Glutamatergic neuron (in vitro differentiated cells): ENCODE data around the gene USO1. TPM values are rescaled to one million over a fixed set of nuclear protein-coding genes. Genes with fewer than 3 reads are reported as not detected.

Source experiments
- DNase-seq: peaks from one replicate; pipeline ENCODE4 v3.0.0; 2022
- H3K27ac Mint-ChIP-seq: one replicate; pipeline ENCODE4 v1.8.0; 2020; ENCODE audit warnings: mild to moderate bottlenecking, mixed read lengths, inconsistent platforms; ENCODE audit not compliant: unreplicated experiment
- H3K27me3 Mint-ChIP-seq: one replicate; pipeline ENCODE4 v1.8.0; 2020; ENCODE audit warnings: mild to moderate bottlenecking, moderate library complexity, mixed read lengths, inconsistent platforms; ENCODE audit not compliant: unreplicated experiment
- H3K36me3 Mint-ChIP-seq: one replicate; pipeline ENCODE4 v1.8.0; 2020; ENCODE audit warnings: mild to moderate bottlenecking, mixed read lengths, inconsistent platforms; ENCODE audit not compliant: unreplicated experiment
- H3K4me1 Mint-ChIP-seq: one replicate; pipeline ENCODE4 v1.8.0; 2020; ENCODE audit warnings: mild to moderate bottlenecking, low read depth, mixed read lengths, inconsistent platforms; ENCODE audit not compliant: unreplicated experiment
- H3K4me3 Mint-ChIP-seq: one replicate; pipeline ENCODE4 v1.8.0; 2020; ENCODE audit warnings: mild to moderate bottlenecking, mixed read lengths, inconsistent platforms; ENCODE audit not compliant: unreplicated experiment
- H3K9me3 Mint-ChIP-seq: one replicate; pipeline ENCODE4 v1.8.0; 2020; ENCODE audit warnings: mild to moderate bottlenecking, moderate library complexity, mixed read lengths, inconsistent platforms; ENCODE audit not compliant: unreplicated experiment
- CTCF ChIP-seq: fragments of 200-600 bp; sonication (generic); IDR thresholded peaks from one replicate; pipeline ENCODE4 v1.5.0; 2021; ENCODE audit not compliant: partially characterized antibody, unreplicated experiment
- long read RNA-seq: library from polyadenylated mRNA; unstranded; transcript quantifications from one replicate; pipeline ENCODE4 v2.0.0, GENCODE V29; 2020; ENCODE audit not compliant: unreplicated experiment
- total RNA-seq: library from RNA; stranded (reverse); fragmentation: NEBNext Ultra II Directional; extraction: Animal tissue kit (Norgen Biotek cat#: 25700); gene quantifications from one replicate; pipeline ENCODE4 v1.2.1, GENCODE V29; 2021; ENCODE audit not compliant: unreplicated experiment

Gene USO1, protein sequence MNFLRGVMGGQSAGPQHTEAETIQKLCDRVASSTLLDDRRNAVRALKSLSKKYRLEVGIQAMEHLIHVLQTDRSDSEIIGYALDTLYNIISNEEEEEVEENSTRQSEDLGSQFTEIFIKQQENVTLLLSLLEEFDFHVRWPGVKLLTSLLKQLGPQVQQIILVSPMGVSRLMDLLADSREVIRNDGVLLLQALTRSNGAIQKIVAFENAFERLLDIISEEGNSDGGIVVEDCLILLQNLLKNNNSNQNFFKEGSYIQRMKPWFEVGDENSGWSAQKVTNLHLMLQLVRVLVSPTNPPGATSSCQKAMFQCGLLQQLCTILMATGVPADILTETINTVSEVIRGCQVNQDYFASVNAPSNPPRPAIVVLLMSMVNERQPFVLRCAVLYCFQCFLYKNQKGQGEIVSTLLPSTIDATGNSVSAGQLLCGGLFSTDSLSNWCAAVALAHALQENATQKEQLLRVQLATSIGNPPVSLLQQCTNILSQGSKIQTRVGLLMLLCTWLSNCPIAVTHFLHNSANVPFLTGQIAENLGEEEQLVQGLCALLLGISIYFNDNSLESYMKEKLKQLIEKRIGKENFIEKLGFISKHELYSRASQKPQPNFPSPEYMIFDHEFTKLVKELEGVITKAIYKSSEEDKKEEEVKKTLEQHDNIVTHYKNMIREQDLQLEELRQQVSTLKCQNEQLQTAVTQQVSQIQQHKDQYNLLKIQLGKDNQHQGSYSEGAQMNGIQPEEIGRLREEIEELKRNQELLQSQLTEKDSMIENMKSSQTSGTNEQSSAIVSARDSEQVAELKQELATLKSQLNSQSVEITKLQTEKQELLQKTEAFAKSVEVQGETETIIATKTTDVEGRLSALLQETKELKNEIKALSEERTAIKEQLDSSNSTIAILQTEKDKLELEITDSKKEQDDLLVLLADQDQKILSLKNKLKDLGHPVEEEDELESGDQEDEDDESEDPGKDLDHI
- 32.5 TPM for total RNA-seq
- long read RNA-seq, partial matches to known transcripts, result 5 of 8 reads
- long read RNA-seq, other reads (novel, unspliced or antisense), result 3 of 8 reads

DNA sequence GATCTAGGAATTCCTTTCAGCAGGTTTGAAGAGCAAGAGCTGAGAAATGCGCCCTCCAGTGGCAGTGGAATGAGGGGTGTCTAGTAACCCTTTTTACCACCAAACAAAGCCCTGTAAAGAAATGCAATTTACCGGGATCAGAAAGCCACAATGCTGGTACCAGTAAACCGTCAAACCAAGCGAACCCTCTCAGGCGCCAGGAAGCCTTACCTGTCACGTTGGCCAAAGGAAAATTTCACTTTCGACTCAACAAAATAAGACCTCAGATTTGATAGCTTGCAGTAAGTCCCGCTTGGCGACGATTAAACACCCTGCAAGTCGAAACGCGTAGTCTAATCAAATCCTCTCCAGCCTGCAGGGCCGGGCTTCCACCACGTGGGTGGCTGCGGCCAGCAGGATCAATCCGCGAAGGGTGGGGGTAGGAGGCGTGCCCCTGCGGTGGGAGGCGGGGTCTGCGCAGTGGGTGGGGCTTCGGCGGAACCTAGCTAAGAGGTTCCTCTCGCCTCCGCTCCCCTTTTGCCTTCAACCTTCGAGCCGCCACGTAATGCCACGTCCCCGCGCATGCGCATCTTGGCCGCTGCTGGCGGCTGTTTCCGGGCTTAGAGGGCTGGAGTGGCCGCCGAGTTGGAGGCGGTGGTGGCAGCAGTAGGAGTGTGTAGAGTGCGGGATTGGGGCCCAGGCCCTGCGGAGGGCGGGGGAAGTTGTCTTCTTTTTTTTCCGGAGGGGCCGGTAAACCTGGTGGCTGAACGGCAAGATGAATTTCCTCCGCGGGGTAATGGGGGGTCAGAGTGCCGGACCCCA, at the start of gene USO1:
Gene USO1 (plus strand): TSS at position 512 of the 801 bp plus-strand sequence. CDS start 243 bp downstream, at position 755.
- peaks cover 6% of the 10 kb centered on the region for H3K27me3 Mint-ChIP-seq
- no peaks in the 10 kb centered on the region for H3K36me3 Mint-ChIP-seq
- DNase-seq, result peak; percentile 100
- peaks cover 7% of the 10 kb centered on the region for H3K9me3 Mint-ChIP-seq
- H3K4me1 Mint-ChIP-seq, result peaks cover 14% of the 10 kb centered on the region
- peak within 1 kb of the TSS; percentile 88 for H3K4me3 Mint-ChIP-seq
- peak within 1 kb of the TSS; percentile 98 for H3K27ac Mint-ChIP-seq
- peak; percentile 86 for TF ChIP-seq CTCF

GRCh38 chr4:75675004-75675531, 49.3 kb upstream of the USO1 start:
- Mint-ChIP-seq H3K9me3 (peaks cover 24% of the 10 kb centered on the region), H3K4me1 (peaks cover 16% of the 10 kb centered on the region), H3K27me3 (peaks cover 16% of the 10 kb centered on the region), H3K36me3 (no peaks in the 10 kb centered on the region), H3K27ac (no peak overlapping the region), H3K4me3 (no peak overlapping the region)
- no peak for TF ChIP-seq CTCF
- no peak for DNase-seq

DNA sequence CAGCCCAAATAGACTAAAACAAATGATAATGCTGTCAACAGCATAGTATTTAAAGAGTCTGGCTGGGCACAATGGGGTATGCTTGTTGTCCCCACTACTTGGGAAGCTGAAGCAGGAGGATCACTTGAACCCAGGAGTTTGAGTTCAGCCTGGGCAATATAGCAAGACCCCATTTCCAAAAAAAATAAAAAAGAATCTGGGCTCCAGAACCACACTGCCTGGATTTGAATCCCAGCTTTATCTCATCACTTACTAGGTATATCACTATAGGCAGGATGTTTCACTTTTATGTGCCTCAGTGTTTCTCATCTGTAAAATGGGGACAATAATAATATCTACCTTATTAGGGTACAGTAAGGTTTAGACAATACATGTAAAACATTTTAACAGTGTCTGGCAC, 45.9 kb upstream of the USO1 start:
- Mint-ChIP-seq H3K4me1 (peaks cover 5% of the 10 kb centered on the region), H3K9me3 (peaks cover 6% of the 10 kb centered on the region), H3K27ac (no peak overlapping the region), H3K36me3 (no peaks in the 10 kb centered on the region), H3K27me3 (peaks cover 3% of the 10 kb centered on the region), H3K4me3 (no peak overlapping the region)
- TF ChIP-seq CTCF, result no peak
- DNase-seq, result no peak

DNA sequence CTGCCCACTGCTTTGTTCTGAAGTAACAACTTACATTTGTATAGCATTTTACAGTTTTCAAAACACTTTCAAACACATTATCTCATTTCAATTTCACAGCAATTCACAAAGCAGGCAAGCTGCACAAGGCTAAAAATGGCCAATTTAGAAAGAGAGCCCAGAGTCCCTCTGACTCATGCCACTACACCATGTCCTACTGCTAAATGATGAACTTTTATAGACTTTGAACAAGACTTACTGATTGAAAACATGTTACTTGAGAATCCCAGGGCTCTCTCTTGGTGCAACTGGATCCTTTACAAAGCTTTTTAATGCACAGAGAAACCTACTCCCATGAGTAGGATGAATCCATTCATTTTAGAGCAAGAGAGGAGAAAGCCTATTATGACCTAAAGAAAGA, 45.4 kb upstream of the USO1 start:
- no peaks in the 10 kb centered on the region for H3K36me3 Mint-ChIP-seq

More for the DNA sequence above, 45.4 kb upstream of the USO1 start:
- Mint-ChIP-seq H3K4me1 (peaks cover 2% of the 10 kb centered on the region), H3K4me3 (no peak overlapping the region), H3K9me3 (peaks cover 1% of the 10 kb centered on the region), H3K27ac (no peak overlapping the region), H3K27me3 (peaks cover 2% of the 10 kb centered on the region)
- DNase-seq, result no peak
- no peak for TF ChIP-seq CTCF
